Kidney (tissue), 14 donors: Measurements from ENCODE around the gene ALDH1B1. TPM values are rescaled to one million over a fixed set of nuclear protein-coding genes. Genes with fewer than 3 reads are reported as not detected.

Experiments
- DNase-seq, 5 donors: peaks; one replicate each; pipeline ENCODE4 v3.0.0-alpha.2; 2013 to 2020
- FAIRE-seq: peaks from 2 replicates; lab custom pipeline; 2012; peaks lifted over from hg19 to GRCh38; lab: Jason Lieb, UNC
- H3K27ac ChIP-seq, 2 donors: one replicate each; pipeline ENCODE4 v1.7.0; 2013; ENCODE audit warnings: low read depth in 2 of 2, low read length in 2 of 2, inconsistent platforms in 1 of 2
- H3K27me3 ChIP-seq: one replicate; pipeline ENCODE4 v1.7.1; 2013; ENCODE audit warnings: low read length, inconsistent platforms; ENCODE audit not compliant: control insufficient read depth, insufficient read depth
- H3K36me3 ChIP-seq, 3 donors: one replicate each; pipeline versions ENCODE4 v1.7.0 to v1.7.1; 2013; ENCODE audit warnings: low read length in 3 of 3, control low read depth in 1 of 3, inconsistent platforms in 1 of 3; ENCODE audit not compliant: insufficient read depth in 3 of 3, control insufficient read depth in 2 of 3
- H3K4me1 ChIP-seq, 3 donors: one replicate each; pipeline versions ENCODE4 v1.7.0 to v1.7.1; 2013; ENCODE audit warnings: low read length in 3 of 3, inconsistent platforms in 1 of 3, low read depth in 1 of 3; ENCODE audit not compliant: control insufficient read depth in 2 of 3, insufficient read depth in 2 of 3
- H3K4me3 ChIP-seq, 3 donors: one replicate each; pipeline versions ENCODE4 v1.7.0 to v1.8.1; 2013; ENCODE audit warnings: low read length in 3 of 3, control low read depth in 1 of 3, inconsistent platforms in 1 of 3
- H3K9ac ChIP-seq, 3 donors: one replicate each; pipeline versions ENCODE4 v1.7.0 to v1.7.1; 2013; ENCODE audit warnings: low read length in 3 of 3, control low read depth in 1 of 3, inconsistent platforms in 1 of 3
- H3K9me3 ChIP-seq, 3 donors: one replicate each; pipeline versions ENCODE4 v1.7.0 to v1.7.1; 2013; ENCODE audit warnings: low read length in 3 of 3, control low read depth in 1 of 3, inconsistent platforms in 1 of 3; ENCODE audit not compliant: control insufficient read depth in 2 of 3, insufficient read depth in 1 of 3
- intact Hi-C: fragments of 100-400 bp; cut with DNase I; formaldehyde crosslinking; loops from one replicate; pipeline ENCODE4 v1.11.1; 2022
- polyA plus RNA-seq: library from polyadenylated mRNA; stranded (reverse); fragments of 350-450 nt; fragmentation: Illumina TruSeq; extraction: RNeasy Lipid Tissue Mini Kit (QIAGEN cat#74804); gene quantifications from one replicate; pipeline ENCODE4 v1.2.3, GENCODE V29; 2014; ENCODE audit warnings: low read depth, low replicate concordance; ENCODE audit not compliant: insufficient read depth
- total RNA-seq: library from RNA; stranded (reverse); fragmentation: NEBNext Ultra II Directional; extraction: Animal tissue kit (Norgen Biotek cat#: 25700); gene quantifications from one replicate; pipeline ENCODE4 v1.2.1, GENCODE V29; 2021
- TF ChIP-seq, protein P1 (sequence below): IDR thresholded peaks from 3 replicates; pipeline ENCODE4 v1.5.1; 2012; ENCODE audit warnings: mild to moderate bottlenecking, moderate library complexity, borderline replicate concordance; ENCODE audit not compliant: insufficient read depth; ENCODE audit errors: extremely low read depth
- donor health status: control.
- donor health status: control.
- donor health status: control.
- donor health status: control.
- donor health status: control.
- donor health status: DM: yes; HTN: yes; CAD: no.
- donor health status: Normal renal cell carcinoma (clear cell type).

Gene ALDH1B1
- total and polyA plus RNA-seq, 2 donors from 2014 or later: 37.7 to 74.7 TPM

DNA sequence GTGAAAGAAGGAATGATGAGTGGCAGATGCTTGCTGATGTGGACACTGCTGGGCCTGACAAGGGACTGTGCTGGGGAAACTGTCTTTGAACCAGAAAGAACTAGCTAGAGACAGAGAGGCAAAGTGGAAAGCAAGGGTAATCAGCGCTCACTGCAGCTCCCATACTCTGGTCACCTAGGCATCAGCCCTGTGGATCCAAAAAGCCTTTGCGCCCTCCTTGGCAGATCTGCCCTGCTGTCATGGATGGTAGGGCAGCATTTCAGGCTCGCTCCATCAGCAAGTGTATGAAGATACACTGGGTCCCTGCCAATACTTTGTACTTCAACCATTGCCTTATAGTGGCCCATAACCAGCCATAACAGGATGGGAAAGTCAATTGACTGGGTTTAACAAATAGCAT is 6.6 kb upstream of the ALDH1B1 start:
- no peak overlapping the region for H3K4me3 ChIP-seq
- TF ChIP-seq, protein P1, sequence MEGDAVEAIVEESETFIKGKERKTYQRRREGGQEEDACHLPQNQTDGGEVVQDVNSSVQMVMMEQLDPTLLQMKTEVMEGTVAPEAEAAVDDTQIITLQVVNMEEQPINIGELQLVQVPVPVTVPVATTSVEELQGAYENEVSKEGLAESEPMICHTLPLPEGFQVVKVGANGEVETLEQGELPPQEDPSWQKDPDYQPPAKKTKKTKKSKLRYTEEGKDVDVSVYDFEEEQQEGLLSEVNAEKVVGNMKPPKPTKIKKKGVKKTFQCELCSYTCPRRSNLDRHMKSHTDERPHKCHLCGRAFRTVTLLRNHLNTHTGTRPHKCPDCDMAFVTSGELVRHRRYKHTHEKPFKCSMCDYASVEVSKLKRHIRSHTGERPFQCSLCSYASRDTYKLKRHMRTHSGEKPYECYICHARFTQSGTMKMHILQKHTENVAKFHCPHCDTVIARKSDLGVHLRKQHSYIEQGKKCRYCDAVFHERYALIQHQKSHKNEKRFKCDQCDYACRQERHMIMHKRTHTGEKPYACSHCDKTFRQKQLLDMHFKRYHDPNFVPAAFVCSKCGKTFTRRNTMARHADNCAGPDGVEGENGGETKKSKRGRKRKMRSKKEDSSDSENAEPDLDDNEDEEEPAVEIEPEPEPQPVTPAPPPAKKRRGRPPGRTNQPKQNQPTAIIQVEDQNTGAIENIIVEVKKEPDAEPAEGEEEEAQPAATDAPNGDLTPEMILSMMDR: no peak
- H3K27ac ChIP-seq: peak overlapping the region; percentile 66 to 88
- H3K9me3 ChIP-seq: peaks cover 0 to 8% (median 0%) of the 10 kb centered on the region in 3 donors
- DNase-seq (peak in 1 of 5 donors; percentile 27), FAIRE-seq (no peak)
- no peaks in the 10 kb centered on the region for H3K27me3 ChIP-seq
- intact Hi-C loops: no loop called here
- peak overlapping the region in 1 of 3 donors; percentile 5 for H3K9ac ChIP-seq
- H3K4me1 ChIP-seq: peaks cover 0 to 43% (median 26%) of the 10 kb centered on the region in 3 donors
- no peaks in the 10 kb centered on the region for H3K36me3 ChIP-seq

DNA sequence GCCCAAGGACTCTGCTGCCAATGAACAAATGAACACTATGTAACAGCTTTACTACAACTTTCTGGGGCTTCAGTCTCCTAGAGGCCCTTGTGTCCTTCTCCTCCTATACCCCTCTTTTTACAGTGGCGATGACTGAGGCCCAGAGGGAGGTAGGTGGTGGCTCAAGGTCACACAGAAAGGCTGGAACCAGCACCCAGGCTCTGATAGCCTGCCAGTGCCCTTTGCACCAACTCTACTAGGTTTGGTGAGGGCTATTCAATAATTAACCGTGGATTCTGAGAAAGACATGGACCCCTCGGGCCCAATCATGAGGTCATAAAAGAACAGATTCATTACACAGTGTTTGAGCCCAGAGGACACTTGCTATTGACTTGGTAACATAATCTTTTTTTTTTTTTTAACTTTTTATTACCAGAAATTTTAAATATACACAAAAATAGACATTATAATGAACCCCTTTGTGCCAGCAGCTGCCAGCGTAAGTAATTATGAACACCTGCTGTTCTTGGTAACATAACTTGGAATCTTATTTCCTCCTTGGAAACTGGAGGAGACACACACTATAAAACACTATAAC is 6.1 kb upstream of the ALDH1B1 start:
- Histone ChIP-seq H3K27me3 (no peaks in the 10 kb centered on the region), H3K27ac (peak overlapping the region; percentile 66 to 88), H3K4me1 (peaks cover 0 to 46% (median 31%) of the 10 kb centered on the region in 3 donors), H3K9ac (peak overlapping the region in 1 of 3 donors; percentile 5), H3K36me3 (no peaks in the 10 kb centered on the region), H3K4me3 (no peak overlapping the region), H3K9me3 (peaks cover 0 to 8% (median 0%) of the 10 kb centered on the region in 3 donors)
- DNase-seq (peak in 3 of 5 donors; percentile 44 to 64 (median 58)), FAIRE-seq (no peak)
- TF ChIP-seq, protein P1: no peak
- intact Hi-C loops: no loop called here

DNA sequence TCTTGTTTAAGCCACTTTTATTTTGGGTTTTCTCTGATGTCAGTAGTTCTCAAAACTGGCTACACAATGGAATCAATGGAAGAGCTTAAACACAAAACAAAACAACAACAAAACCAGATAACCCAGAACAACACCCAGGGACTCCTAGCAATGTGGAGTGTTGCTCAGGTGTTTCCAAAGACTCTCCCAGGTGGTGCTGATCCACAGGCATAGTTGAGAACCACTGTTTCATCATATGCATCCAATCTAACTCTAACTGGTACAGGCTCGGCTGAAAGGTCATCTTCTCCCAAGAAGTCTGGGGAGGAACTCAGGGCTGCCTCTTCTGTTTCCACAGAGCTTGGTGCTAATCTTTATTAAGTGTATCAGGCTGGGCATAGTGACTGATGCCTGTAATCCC is 5.4 kb upstream of the ALDH1B1 start:
- TF ChIP-seq, protein P1: no peak
- Histone ChIP-seq H3K4me3 (no peak overlapping the region), H3K9ac (no peak overlapping the region), H3K4me1 (peaks cover 0 to 48% (median 33%) of the 10 kb centered on the region in 3 donors), H3K27ac (peak overlapping the region; percentile 47 to 66), H3K36me3 (no peaks in the 10 kb centered on the region), H3K9me3 (peaks cover 0 to 8% (median 0%) of the 10 kb centered on the region in 3 donors), H3K27me3 (no peaks in the 10 kb centered on the region)
- intact Hi-C loops: no loop called here
- DNase-seq (peak in 1 of 5 donors; percentile 18), FAIRE-seq (no peak)
